SKM-1 treated with dmso at 0.1 percent for 144 hours (cell line): ENCODE data around the gene RPRD1A.
"Not testable (repeated sequence)": the region's sequence is repeated elsewhere in the genome, so short reads cannot be mapped to it uniquely, and the experiment has no call there.

Experiments
- DNase-seq: peaks from one replicate; lab custom pipeline; 2025; ENCODE audit not compliant: unreplicated experiment; lab: John Stamatoyannopoulos, UW

The RPRD1A gene

DNA sequence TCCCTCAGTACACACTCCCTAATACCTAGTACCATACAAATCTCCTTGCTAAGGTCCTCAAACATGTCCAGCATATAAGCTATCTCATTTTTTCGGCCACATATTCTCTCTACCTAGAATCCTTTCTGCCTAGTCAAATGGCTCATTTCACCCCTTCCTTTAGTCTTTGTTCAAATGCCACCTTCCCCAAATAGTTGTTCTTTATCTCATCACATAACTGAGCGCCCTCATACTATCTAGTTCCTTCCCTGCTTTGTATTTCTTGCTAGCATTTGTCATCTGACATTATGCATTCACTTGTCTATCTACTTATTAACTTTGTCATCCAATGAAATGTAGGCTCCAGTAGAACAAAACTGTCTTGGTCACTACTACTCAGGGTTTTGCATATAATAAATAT lies 35.5 kb downstream of the RPRD1A start:
- no peak for DNase-seq

DNA sequence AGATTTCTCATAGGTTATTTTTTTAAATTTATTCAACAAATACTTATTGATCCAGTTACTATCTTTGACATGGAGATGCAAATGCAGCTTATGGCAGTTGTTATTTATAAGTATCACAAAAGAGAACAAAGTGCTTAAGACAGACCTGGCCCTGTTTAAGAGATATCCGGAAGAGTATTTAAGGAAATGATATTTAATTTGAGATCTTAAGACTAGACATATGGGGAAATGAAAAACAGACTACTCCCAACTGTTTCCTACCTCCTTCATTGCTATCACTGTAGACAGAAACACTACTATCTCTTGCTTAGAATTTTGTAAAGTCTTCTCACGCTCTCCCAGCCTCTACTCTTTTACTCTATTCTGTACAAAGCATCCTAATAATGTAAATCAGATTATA lies 36.0 kb downstream of the RPRD1A start:
- no peak for DNase-seq

DNA sequence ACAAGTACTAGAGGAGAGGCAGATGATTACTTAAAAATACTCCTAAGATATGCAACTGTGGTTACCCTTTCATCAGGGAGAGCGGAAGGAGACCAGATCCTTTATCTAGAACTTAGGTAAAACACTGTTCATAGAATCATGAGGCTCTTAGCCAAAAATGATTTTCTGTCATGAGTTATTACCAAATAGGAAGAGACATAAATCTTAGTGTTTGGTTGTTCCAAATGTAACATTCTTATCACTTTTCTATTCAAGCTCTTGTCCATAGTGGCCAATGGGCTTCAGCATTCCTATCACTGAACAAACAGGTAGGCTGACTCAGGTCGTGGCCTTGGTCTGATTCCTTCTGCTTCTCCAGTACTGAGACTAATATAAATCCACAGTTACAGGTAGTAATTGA lies 38.5 kb downstream of the RPRD1A start:
- DNase-seq = no peak

DNA sequence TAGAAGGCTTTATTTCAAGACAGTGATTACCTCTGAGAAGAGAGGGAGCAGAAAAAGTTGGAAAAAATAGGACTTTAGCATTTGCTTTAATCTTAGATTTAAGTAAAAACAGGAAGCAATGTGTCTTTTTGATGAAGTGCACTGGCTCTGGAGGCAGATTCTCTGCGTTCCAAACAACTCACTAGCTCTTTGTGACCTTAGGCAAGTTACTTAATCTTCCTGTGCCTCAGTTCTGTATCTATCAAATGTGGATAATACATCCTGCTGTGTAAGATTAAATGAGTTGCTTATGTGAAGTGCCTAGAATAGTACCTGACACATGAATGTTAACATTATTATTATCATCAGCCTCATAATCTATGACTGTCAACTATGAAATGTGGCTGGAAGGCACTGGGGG lies 42.3 kb downstream of the RPRD1A start:
- no peak for DNase-seq

DNA sequence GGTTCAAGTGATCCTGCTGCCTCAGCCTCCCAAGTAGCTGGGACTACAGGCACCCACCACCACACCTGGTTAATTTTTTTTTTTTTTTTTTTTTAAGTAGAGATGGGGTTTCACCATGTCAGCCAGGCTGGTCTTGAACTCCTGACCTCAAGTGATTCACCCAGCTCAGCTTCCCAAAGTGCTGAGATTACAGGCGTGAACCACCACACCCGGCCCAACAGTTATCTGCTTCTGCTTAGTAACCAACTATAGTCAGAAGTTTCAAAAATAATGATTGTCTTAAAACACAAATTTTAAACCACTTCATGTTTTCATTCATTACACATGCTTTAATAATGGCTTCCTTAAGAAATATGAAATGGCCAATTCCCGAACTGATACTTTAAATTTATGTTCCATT lies 43.1 kb downstream of the RPRD1A start:
- not testable (repeated sequence) for DNase-seq

DNA sequence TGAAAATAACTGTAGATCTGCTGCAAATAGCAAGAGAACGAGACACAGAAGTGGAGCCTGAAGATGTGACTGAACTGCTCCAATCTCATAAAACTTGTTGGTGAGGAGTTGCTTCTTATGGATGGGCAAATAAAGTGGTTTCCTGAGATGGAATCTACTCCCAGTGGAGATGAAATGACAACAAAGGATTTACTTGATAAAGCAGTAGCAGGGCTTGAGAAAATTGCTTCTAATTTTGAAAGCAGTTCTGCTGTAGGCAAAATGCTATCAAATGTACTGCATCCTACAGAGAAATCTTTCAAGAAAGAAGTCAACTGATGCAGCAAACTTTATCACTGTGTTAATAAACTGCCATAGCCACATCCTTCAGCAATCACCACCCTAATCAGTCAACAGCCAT lies 44.0 kb downstream of the RPRD1A start:
- no peak for DNase-seq

DNA sequence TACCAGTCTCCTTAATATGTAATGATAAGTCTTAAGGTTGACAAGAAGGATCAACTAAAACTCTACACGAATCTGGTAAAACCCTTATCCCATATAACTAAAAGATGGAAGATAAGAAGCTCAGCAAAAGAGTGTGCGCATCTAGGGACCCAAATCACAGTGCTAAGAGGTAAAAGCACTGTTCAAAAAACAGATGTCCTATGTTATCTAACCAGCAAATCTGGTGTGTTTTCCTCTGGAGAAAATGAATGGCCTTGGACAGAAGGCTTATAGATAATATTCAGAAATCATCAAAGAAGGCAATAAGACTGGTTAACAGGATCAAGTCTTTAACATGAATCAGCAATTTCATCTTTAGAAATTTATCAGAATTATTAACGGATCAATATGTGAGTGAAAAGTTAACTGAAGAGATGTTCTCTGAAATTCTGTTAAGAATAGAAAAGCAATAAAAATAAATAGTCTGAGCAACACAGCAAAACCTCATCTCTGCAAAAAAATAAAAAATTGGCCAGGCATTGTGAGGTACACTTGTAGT lies 47.1 kb downstream of the RPRD1A start:
- no peak for DNase-seq

DNA sequence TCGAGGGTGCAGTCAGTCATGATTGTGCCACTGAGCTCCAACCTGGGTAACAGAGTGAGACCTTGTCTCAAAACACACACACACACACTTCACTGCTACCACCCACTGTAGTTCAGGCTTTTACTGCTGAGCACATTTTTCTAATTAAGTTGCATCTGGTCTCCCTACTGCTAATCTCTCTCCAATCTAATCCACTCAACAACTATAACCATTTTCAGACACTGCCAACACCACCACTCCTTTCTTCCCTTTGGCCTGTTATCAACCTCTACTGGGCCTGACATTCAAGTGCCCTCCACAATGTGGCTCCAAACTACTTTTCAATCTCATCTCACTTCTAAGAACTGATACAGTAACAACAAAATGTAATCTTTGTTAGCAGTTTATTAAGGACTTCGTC lies 50.1 kb downstream of the RPRD1A start:
- no peak for DNase-seq

DNA sequence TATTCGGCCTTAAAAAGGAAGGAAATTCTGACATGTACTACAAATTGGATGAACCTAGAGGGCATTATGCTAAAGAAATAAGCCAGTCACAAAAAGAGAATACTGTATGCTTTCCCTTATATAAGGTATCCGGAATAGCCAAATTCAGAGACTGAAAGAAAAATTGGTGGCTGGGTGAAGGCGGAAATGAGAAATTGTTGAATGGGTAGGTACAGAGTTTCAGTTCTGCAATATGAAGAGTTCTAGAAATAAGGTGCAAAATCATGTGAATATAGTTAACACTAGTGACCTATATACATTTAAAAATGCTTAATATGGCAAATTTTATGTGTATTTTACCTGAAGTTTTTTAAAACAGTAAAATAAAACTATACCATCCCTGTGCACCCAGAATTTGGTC lies 51.7 kb downstream of the RPRD1A start:
- DNase-seq = no peak

DNA sequence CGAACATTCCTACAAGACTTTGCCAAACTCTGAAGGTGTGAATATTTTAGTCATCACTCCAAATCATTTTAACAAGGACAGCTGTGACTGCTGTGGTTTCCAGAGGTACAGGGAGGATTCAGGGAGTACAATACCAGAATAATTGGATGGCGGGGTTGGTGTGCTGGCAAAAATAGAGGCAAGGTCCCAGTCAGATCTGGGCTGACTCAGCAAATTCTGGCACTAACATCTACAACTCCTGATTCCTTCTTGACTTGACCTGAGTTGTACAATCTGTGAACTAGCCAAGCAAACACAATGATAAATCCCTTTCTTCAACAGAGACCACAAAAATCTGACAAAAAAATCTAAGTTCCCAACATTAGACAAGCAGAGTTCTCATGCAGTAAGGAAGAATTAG lies 54.5 kb downstream of the RPRD1A start:
- DNase-seq = no peak

DNA sequence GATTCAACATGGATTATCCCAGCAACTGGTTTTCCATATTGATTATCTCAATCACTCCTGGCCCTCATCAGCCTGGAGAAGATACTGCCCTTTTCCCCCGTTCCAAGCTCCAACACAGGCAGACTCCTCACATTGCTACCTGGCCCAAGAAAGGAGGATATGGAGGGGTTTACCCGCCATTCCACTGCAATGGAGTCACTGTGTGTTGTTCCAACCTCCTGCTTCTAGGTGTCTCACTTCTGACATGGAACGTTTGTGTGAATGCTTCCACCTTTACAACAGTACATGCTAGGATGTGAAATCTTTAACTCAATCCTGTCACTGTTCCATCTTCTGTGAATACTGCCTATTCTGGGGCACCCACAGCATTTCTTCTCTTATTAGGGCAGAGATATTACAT lies 58.1 kb downstream of the RPRD1A start:
- DNase-seq = no peak

DNA sequence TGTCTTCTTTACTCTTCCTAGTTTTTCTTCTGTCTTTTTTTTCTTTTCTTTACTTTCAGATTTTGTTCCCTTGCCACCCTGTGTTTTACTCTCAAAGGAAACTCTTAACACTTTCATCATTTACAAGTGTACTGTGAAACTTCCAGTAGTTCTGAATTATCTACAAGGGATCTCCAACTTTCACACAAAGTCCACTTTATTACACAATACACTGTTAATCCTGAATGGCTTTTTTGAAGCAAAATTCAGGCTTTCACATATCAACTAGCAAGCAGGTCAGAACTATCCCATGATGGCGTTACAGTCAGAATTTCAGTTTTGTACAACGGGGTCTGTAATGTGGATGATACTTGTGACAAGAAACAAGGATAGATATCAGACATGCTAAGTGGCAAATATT lies 60.4 kb downstream of the RPRD1A start:
- DNase-seq = no peak

DNA sequence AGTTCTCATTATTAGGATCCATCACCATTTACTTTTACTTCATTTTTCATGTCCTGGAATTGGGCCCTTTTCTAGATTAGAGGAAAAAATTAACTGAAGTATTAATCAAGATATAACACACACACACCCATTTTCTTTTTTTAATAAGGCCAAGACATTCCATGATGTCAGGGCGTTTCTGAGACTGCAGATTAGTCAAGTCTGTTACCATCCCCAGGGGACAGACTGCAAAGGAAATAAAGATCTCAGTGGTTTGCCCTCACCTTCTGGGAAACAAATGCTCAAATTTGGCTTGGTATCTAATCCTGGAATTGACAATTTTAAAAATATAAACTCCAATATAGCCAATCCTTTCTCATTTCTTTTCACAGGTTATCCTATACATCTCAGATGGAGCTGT lies 67.4 kb downstream of the RPRD1A start:
- DNase-seq = no peak

DNA sequence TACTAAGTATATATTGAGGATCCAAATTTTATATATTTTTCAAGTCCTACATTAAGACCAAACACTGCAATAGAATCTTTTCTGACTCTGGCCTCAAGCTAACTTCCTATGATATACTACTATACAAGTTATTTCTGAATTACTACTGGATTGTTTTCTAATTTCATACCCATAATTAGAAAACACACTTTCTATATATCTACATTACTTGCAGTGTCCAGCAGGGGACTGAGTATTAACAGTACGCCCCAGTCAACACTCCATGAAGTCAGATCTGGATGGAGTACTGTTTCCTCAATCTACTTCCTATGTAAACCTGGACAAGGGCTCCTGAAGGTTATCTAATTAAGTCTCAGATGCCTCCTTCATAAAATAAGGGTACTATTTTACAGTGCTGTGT lies 68.4 kb downstream of the RPRD1A start:
- DNase-seq = peak; percentile 6

DNA sequence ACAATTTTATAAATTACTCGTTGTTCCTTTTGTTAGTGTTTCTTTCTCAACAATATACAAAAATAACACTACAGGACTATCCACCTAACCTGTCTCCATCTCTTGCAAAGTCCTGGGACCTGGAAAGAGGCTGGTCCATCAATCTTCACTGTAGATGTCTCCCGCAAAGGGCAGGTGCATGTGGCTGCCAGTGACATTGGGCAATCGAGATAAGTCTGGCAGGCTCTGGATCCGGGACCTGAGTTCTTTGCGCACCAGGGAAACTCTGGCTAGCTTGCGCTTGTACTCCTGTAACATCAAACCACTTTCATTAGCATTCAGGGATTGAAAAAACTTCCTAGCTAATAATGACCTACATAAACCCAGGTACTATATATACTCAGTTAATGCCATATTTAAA lies 74.3 kb downstream of the RPRD1A start:
- no peak for DNase-seq

DNA sequence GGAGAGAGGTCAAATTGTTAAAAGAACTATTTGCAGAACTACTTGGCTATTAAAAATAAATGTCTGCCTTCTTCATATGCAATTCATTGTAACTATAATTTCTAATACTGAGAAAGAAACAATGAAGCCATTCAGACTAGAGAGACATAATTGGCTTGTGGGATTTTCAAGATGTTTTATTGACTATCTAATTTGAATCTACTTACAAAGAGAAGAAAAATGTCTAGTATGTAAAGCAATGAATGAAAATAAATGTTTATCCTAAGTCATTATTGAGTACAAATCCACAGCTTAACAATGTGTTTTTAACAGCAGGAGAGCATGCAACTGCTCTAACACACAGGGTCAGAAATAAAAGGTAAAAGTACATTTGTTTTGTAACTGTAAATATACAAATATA lies 75.7 kb downstream of the RPRD1A start:
- no peak for DNase-seq

DNA sequence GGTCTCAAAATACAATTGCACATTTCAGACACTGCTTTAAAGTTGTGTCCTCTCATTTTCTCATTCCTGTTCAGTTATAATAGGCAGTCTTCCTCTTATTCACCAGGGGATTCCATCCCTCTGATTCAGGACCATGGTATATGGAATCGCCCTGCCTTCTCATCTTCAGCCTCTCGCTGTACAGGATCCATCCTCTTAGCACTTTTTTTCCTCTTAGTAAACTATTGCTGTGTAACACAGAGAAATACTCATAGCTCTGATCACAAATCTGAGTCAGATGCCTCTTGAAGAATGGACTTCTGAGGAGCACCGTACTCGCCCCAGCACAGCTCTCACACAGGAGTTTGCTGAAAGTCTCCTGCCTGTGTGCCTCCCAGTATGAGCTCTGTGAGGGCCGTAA lies 83.5 kb downstream of the RPRD1A start:
- no peak for DNase-seq

DNA sequence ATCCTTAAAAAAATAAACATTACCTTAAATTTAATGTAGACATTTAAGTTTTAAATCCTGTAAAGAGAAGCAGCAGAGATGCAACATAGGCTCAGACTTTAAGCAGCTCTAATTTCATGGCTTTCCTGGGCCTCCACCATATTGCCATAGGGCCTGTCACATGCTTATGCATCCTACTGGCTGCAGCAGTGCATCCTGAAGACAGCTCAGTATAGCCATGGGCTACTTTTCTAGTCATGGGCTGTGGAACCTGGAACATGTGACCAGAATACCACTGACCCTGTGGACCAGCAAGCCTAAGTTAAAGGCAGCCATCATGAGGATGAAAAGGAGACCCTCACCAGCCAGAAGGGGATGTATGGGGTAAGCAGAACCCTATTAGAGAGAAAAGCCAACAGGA lies 84.2 kb downstream of the RPRD1A start:
- DNase-seq = no peak

DNA sequence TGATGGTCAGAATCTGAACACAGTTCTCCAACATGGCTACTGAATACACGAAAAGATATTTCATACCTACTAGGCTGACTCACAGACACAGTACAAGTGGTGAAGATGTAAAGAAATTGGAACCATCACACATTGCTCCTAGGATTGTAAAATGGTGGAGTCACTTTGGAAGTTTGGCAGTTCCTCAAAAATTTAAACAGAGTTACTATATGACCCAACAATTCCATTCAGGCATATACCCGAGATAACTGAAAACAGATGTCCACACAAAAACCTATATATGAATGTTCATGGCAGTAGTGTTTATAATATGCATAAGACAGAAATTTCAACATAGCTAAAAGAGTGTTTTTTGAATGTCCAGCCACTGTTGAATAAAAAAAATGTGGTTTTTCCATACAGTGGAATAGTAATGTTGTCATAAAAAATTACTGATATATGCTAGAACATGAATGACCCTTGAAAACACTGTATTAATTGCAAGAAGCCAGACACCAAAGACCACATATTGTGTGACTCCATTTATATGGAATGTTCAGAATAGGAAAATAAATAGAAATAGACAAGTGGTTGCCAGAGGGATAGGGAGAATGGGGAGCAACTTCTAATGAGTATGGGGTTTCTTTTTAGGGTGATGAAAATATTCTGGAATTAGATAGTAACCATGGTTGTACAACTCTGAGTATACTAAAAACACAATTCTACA lies 84.8 kb downstream of the RPRD1A start:
- no peak for DNase-seq

DNA sequence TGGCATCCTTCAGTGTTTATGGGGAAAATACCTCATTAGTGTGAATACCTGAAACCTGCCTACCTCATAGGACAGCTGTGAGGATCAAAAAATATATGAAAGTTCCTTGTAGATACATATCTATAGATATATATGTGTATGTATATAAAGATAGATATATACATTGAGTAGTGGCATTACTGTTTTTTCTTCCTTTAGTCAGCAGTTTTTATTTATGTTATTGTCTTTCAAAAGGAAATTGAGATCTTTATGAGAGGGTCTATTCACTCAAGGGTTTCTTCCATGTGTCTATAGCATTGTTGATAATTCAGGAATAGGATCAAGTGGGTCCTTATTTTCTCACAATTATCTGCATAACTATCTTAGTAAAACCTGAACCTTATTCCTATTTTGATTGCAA lies 88.2 kb downstream of the RPRD1A start:
- DNase-seq = no peak

DNA sequence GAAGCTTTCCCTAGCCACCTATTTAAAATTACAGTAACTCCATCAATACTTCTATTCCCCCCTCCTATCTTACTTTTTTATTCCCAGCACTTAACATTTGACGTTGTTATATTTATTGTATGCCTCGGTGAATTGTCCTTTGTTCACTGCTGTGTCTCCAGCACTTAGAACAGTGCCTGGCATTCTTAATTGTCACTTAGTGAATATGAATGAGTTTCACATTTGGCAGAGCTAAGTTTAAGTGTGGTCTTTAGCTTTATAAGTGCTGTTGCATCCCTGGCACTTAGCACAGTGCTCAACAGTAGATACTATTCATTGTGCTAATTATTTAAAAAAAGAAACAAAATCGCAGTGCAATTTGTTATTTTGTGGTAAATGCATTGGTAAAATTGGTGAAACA lies 93.2 kb downstream of the RPRD1A start:
- DNase-seq = no peak

DNA sequence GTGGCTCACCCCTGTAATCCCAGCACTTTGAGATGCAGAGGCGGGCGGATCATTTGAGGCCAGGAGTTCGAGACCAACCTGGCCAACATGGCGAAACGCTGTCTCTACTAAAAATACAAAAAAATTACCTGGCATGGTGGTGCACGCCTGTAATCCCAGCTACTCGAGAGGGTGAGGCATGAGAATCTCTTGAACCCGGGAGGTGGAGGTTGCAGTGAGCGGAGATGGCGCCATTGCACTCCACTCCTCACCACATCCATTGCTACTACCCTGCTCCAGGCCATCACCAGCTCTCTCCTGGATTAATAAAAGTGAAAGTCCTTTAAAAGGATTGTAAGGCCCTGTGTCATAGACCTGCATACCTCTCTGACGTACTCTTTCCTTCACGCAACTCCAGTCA lies 93.7 kb downstream of the RPRD1A start:
- no peak for DNase-seq
